GM18858 (cell line): Measurements from ENCODE around the gene CHSY1.
A peak's percentile ranks its signal among the peaks of the same experiment; 100 is the strongest.
"Not testable (repeated sequence)": the region's sequence is repeated elsewhere in the genome, so short reads cannot be mapped to it uniquely, and the experiment has no call there.

ENCODE experiments used
- ATAC-seq: cut with Tn5 transposase; IDR thresholded peaks from one replicate; pipeline ENCODE4 v1.9.1; 2021; ENCODE audit not compliant: unreplicated experiment

CHSY1 gene

GRCh38 chr15:101251830-101252820 is at the start of gene CHSY1:
Gene CHSY1, minus strand, starts transcription at chr15:101252048. Its CDS starts 592 bp downstream, at chr15:101251456.
- peak; percentile 61 for ATAC-seq

- ATAC-seq = no peak
Measured at GRCh38 chr15:101296418-101297405, 44.9 kb upstream of the CHSY1 start.

- ATAC-seq = no peak
Measured at GRCh38 chr15:101295607-101296161, 43.8 kb upstream of the CHSY1 start.

- ATAC-seq = peak; percentile 67
Measured at GRCh38 chr15:101294731-101295606, 43.1 kb upstream of the CHSY1 start, which contains the start of gene SNRPA1. Gene SNRPA1, minus strand, starts transcription at chr15:101295248. Its CDS starts 70 bp downstream, at chr15:101295178.

GRCh38 chr15:101293122-101293521 is 41.3 kb upstream of the CHSY1 start:
- no peak for ATAC-seq

GRCh38 chr15:101288905-101289513 is 37.2 kb upstream of the CHSY1 start:
- no peak for ATAC-seq

- ATAC-seq = not testable (repeated sequence)
Measured at GRCh38 chr15:101287342-101287741, 35.5 kb upstream of the CHSY1 start.

- ATAC-seq = no peak
Measured at GRCh38 chr15:101286471-101287114, 34.7 kb upstream of the CHSY1 start.

- ATAC-seq = no peak
Measured at GRCh38 chr15:101283931-101284330, 32.1 kb upstream of the CHSY1 start.

GRCh38 chr15:101280007-101280406 is 28.2 kb upstream of the CHSY1 start:
- no peak for ATAC-seq

GRCh38 chr15:101277943-101278564 is 26.2 kb upstream of the CHSY1 start:
- ATAC-seq = no peak

GRCh38 chr15:101277038-101277822 is 25.4 kb upstream of the CHSY1 start, which contains the start of gene SELENOS:
Gene SELENOS, minus strand, starts transcription at chr15:101277485. Its CDS starts 68 bp downstream, at chr15:101277417.
- ATAC-seq = peak; percentile 61

GRCh38 chr15:101276501-101277037 is 24.7 kb upstream of the CHSY1 start:
- ATAC-seq = peak; percentile 5

GRCh38 chr15:101275018-101275417 is 23.2 kb upstream of the CHSY1 start:
- peak; percentile 40 for ATAC-seq

- ATAC-seq = no peak
Measured at GRCh38 chr15:101273534-101273933, 21.7 kb upstream of the CHSY1 start.

- no peak for ATAC-seq
Measured at GRCh38 chr15:101272584-101272983, 20.7 kb upstream of the CHSY1 start.

- ATAC-seq = no peak
Measured at GRCh38 chr15:101269479-101270223, 17.8 kb upstream of the CHSY1 start.
